CD4-positive, alpha-beta T cell treated with Interleukin-4 for 1 hour (primary cell): ENCODE data around the gene TBX18.

Experiments
- DNase-seq, 2 donors: peaks; one replicate each; pipeline ENCODE4 v3.0.0-alpha.2; 2020 to 2022

Gene TBX18

DNA sequence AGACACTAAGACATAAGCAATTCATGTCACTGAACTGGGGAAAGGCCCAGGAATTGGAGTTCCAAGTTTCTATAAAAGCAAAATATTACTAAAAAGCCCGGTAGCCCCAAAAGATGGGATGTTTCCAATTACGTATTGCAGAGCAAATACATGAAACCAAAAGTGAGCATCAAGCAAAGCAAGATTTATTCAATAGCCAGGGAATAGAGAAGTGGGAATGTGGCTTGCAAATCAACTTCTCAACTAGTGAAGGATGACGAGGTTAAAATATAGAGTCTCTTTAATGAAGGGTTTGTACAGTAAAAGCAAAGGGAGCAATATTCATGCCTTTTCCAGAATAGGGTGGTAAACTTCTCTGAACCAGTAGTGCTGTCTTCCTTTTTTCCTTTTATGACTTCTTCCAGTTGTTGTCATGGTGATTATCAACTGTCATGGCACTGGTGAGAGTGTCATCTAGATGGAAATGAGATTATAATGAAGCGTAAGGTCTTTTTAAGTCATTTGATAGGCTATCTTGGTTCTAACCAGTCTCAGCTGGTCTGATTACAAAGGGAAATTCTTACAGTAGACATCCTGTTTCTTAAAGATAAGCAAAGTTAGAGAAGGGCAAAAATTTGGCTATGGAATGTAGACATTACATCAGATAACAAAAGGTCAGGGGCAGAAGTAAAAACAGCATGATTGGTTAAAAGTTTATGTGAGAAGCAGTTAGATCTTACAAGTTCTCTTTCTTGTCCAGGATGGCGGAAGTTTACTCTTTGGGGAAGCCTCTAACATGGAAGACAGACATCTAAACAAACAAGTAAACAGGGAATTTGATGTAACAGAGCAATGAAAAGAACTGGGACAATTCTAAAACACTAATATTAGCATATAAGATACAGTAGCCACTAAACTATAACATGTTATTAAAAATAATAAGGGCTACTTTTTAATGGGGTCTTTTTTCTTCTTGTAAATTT lies 96.9 kb downstream of the TBX18 start:
- DNase-seq = no peak

DNA sequence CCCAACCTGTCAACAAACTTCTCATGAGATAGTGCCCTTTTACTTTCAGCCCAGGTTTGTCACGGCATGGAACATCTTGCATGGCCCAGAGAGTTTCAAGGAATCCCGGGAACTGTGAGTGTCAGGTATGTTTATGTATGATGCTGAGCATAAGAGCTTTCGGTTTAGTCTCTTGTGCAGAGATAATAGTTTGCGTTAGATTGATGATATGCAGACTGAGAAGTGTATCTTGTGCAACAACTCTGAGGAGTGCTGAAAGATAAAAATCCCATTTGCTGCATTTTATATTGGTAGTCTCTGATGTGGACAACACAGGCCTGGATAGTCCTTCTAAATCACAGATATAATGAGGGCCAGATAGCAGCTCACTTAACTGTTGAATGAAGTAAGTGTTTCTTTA lies 99.0 kb downstream of the TBX18 start:
- no peak for DNase-seq

DNA sequence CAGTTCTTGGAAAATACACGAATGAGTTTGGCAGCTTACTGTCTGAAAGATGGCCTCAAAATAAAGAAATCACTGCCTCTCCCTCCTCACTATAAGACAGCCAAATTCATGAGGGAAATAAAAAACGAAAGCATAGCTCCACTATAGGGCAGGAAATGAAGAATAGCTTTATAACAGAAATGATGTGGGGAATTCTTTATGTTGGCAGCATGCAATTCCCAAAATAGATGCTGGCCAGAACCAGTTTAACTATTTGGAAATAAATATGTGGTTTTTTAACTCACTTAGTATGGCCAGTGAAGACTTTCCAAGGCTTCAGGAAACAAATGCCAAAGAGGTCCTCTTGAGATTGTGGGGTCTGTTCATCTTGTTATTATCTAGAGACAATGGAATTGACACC lies 100.5 kb downstream of the TBX18 start:
- no peak for DNase-seq

DNA sequence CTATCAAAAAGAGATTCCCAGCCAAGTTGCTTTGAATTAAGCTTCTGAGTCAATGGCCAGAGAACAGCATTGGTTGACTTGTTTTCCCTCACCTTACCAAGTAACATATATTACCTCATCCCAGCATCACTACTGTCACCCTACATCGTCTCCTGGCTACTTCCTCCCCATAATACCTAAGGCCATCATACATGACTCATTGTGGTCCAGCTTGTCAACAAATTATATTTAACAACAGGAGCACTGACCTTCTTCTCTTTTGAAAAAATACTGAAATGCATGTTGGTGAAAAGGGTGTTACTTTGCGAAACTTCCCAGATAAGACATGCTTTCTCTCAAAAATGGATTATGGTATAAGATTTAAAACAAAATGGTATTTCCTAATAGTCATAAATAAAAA lies 106.9 kb downstream of the TBX18 start:
- no peak for DNase-seq

DNA sequence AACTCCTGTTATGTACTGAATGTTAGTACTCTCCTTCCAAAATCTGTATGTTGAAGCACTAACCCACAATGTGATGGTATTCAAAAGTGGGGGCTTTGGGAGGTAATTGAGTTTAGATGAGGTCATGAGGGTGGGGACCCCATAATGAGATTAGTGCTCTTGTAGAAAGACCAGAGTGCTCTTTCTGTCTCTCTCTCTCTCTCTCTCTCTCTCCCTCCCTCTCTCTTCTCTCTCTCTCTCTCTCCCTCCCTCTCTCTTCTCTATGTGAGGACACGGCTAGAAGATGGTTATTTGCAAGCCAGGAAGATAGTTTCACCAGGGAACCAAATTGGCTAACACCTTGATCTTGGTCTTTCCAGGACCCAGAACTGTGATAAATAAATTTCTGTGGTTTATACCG lies 107.4 kb downstream of the TBX18 start:
- DNase-seq = no peak

DNA sequence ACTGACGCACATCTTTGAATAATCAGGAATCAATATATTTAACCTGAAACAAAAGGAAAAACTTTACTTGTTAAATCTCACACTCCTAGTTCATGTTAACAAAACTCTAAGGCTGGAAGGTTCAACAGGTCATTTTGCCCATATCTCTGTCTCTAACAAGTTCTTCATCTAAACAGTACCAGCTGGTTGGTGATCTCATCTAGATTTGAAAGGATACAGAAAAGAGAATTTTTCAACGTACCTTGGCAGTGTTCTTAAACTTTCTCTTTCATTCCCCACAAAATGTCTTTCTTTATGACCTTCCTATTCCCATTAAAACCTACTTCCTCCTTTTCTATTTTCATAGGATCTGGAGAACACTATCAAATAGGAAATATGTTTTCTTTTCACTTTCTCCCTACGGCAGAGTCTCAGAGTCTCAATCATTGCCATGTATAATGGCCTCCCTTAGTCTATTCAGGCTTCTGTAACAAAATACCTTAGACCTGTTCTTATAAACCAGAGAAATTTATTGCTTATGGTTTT lies 111.3 kb downstream of the TBX18 start:
- no peak for DNase-seq

DNA sequence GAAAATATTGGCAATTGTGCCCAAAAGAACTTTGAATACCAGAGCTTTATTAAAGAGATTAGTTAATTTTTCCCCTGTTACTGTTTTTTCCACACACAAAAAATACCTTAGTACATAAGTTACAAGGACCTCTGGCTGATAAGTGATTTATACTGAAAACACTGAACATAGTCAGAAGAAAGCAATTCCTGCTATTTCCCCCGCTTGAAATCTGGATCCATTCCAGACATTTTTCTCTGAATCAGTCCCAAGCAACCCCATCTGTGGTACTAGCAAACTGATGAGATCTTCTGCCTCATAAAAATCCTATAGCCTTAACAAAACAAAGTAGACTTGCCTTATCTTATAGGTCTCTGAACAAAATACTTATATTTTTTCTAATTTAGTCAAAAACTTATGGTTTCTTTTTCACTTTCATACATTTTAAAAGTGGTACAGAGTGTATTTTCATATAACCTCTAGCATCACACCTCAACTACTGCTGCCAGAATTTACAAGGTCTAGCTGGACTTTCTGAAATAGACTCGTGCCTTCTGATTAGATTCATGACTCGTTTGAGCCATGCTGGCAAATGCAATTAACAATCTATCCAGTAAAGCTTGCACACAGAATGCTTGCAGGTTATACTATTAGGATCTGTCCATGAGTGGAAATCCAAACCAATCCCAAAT lies 111.9 kb downstream of the TBX18 start:
- no peak for DNase-seq

DNA sequence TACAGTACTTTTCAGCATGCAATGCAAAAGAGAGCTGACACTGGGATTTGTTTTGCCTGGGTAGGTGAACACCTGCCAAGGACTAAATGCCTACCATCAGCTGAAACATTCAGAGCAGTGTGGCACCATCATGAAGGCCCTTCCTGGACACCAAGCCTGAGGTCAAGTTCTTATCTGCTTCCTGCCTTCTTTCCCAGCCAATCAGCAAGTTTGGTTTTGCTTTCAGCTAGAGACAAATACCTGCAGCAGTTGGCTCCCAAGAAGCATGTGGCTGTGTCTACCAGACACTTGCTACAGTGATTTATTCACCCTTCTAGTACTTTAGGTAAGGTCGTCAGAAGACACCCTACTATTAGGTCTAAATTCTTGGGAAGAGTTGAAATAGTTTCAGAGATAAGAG lies 112.8 kb downstream of the TBX18 start:
- no peak for DNase-seq

DNA sequence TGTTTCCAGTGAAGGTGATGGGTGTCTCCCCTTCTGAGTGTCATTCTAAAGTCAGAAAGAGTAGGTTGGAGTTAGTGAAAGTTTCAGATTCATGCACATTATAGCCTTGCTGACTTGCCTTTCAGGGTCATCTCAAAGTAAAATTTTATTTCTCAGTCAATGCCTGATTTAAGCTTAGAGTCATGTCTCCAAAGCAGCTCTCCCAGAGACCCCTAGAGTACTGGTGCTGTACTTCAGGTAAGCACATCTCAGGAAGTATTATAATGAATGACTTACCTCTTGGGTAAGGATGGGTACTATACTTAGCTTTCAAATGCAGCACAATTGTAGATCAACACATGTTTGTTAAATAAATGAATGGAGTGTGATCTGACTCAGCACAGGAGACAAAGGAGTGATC lies 116.0 kb downstream of the TBX18 start:
- DNase-seq = no peak

DNA sequence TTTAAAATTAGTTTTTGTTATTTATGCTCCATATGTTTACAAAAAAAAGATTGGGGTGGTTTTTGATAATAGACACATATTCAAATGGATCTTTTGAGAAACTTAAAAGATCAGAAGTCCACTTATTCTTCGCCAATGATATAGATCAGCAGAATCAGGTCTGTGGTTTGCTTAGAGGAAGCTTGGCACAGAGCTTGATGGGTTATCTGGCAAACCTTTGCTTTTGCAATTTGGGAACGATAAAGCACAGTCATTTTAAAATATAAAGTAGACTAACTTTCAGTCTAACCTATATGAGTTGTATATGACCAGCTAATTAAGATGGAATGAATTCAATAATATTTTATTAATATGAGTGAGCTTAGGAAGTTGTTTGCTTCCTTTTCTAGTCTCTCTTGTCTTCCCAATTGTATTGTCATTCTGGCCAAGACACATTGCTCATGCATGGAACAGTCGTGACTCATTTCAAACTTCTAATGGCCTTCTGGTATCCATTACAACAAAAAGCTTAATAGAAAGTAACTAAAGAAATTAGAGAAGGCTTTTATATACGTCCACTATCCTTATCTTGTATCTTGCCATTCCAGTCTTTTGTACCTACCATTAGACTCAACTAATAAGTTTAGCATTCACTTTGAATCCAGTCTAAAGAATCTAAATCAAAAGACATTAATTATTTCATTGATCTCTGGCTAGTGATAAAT lies 118.7 kb downstream of the TBX18 start:
- no peak for DNase-seq

DNA sequence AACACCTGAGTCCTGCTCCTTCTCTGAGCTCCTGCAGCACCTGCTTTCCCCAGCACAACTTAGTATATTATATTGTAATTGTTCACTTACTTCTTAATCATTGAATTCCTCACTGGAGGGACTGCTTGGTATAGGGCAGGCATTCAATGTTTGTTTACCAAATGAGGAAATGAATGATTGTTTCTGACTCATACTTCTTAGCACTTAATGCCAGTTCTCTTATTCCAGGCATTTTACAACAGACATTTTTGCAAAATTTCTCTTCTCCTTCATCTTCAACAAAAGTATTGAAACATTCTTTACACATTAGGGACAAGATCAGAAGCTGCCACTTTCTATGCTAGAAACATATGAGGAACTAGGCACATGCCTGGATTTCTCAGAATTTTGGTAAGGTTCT lies 119.4 kb downstream of the TBX18 start:
- DNase-seq = no peak

DNA sequence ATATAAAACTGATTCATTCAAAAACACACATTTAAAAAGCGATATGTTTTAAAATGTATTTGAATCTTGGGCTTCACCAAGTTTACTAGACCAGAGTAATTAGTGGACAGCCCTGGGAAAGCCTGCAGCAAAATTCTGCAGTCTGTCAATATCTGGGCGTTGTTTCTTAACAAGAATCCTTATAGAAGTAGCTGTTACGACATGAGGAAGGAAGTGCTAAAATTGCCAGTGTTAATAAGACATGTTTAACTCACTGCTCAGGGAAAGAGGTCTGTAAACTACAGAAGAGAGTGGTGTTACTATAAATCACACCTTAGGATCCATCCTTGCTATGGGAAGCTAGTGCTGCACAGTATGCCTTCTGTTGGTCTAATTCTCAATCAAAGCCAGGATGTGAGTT lies 120.6 kb downstream of the TBX18 start:
- no peak for DNase-seq

DNA sequence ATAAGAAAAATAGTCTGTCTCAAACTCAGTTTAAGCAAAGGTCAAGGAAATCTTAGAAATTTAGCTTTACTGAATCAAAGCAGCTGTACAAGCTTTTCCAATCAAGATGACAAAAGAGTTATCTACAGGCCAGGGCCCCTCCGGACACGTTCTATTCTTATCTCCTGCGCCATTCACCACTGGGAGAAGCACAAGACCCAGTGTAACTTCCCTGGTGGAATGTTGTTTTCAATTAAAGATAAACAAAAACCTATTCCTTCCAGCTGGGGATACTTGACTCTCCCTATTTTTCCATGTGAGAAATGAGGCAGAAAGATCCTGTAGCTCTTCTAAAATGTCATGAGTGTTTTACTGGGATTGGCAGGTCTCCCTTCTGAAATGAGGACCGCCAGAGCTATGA lies 123.3 kb downstream of the TBX18 start:
- no peak for DNase-seq

DNA sequence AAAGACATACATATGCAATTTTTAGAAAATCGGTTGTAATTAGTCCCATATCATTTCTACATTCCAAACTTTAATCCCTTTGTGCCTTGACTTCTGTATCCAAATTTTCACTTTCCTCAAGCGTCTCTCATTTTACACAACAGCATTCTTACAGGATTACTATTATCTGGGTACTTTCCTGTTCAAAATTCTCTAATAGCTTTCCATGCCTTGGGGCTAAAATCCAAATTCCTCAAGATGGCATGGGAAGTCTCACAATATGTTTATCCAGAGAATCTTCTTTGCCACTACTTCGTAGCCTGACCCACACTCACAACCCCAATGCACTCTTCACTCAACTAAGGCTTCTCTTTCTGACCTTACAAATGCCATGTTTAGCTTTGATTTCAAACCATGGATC lies 125.0 kb downstream of the TBX18 start:
- DNase-seq = no peak

DNA sequence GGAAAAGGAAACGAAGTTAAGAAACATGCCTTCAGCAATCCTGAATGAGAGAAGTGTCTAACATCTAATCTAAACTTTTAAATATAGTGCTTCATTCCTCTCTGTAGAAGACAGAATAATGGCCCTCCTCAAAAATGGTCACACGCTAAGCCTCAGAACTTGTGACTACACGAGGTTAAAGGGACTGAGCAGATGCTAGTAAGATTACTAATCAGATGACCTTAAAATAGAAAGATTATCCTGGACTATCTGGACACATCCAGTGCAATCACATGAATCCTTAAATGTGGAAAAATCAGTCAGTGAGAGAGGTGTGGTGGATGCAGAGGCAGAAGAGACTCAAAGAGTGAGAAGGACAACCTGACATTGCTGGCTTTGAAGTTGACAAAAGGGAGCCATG lies 126.1 kb downstream of the TBX18 start:
- no peak for DNase-seq
